ENCODE results near the gene C16orf82.

Gene C16orf82

DNA sequence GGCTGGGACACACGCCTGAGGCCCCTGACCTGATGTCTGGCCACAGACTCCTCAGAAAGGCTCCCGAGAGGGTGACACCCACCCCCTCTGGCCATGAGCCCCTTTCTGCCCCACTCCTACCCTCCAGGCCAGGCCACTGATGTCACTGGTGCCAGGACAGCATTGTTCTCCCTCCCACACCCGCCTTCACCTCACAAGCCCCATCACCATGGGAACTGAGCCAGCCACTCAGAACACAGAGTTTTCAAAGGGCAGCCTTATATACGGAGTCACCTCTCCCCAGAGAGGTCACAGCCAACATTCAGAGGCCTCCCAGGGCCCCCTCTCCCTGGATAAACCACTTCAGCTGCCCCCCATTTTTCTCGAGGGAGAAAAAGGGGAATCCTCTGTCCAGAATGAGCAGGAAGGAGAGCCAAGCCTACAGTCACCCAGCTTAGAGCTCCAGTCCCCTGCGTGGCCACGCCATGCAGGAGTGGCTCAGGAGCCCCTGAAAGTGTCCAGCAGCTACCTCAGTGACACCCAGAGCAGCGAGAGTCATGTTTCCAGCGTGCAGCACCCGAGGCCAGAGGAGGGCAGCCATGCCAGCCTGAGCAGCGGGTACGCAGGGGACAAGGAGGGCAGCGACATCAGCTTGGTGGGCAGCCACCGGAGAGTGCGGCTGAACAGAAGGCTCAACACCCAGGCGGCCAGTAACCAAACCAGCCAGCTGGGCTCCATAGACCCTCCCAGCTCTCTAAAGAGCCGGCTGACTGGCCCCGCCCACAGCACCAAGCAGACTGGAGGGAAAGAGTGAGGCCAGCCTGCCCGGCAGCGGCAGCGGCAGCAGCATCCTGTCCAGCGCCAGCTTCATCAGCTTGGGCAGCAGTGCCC, at the start of gene C16orf82:
Gene C16orf82 (plus strand): TSS at position 260 of the 870 bp plus-strand sequence.
- no peak for DNase-seq

DNA sequence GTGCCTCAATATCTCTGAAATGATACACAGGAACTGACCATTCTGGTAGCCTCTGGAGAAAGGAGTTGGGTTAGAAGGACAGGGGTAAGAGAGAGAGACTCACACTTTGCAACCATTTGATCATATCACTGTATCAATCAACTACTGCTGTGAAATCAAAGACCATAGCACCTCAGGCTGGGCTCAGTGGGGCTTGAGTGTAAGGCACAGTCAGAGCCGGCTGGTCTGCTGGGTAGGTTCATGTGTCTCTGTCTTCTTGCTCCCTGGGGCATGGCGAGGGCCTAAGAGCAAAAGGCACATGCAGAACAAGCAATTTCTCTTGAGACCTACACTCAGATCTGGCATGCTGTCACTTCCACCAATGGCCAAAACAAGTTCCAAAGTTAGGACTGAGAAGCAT, 46.7 kb upstream of the C16orf82 start:
- DNase-seq: no peak

DNA sequence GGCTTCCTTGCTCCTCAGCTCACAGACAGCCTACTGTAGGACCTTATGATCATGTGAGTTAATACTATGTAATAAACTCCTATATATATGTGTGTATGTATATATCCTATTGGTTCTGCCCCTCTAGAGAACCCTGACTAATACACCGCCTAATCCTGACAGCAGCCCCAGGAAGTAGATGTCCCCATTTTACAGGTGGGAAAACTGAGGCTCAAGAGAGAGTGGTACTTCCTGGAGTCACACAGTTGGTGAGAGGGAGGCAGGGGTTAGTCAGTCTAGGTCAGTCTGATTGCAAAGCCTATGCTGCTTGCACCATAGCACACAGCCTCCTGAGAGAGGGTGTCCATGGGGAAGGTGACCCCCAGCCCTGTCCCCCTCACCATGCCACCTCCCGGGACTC, 42.7 kb upstream of the C16orf82 start:
- DNase-seq: no peak

DNA sequence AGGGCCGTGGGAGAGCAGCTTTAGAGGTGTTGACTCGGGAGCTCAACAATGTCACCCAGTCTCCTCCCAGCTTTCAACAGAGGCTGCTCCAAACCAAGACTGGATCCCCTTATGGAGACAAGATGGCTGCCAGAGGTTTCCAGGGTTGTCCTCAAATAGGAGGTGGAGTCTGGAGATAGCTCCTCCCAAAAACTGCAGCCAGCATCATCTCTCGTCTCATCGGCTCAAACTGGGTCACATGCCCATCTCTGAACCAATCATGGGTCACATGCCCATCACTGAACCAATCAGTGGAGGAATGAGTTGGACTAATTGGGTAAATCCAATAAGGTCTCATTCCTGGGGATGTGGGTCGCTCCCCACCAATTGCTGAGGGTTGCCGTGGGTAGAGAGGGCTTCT, 41.1 kb upstream of the C16orf82 start:
- no peak for DNase-seq

DNA sequence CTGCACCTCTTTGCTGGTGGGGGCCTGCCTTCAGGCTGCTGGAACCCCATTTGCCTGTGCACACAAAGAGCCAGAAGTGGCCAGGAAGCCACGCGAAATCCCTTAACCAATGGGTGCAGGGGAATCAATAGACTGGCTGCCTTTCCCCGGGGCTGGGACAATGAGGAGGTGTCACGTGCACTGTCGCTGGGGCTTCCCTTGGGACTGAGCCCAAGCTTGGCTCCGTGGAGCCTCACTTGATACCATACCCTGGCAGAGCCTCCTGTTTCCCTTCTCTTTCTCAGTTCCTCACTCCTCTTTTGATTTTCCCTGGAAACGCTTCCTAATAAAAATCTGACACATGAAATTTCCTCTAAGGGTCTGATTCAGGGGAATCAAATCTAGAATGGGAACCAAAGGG, 38.8 kb upstream of the C16orf82 start:
- no peak for DNase-seq

DNA sequence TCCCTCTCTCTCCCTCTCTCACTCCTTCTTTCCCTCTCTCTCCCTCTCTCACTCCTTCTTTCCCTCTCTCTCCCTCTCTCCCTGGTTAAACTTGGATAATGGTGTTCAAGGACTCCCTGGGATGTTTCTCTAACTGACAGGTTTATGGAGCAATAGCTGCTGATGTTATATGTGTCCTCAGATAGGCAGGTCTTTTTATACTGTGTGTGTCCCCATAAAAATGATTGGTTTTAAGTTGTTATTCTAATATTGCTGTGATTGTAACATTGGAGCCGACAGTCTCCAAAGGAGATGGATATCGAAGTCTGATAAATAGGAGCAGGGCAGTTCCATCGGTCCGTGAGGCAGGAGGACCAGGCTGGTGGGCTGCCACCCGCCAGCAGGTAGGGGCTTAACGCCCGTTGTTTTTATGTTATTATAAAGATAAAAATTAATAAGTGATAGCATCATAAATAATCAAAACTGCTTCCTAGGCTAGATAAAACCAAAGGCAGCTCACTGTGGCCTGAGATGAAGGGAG, 38.1 kb upstream of the C16orf82 start:
- no peak for DNase-seq

DNA sequence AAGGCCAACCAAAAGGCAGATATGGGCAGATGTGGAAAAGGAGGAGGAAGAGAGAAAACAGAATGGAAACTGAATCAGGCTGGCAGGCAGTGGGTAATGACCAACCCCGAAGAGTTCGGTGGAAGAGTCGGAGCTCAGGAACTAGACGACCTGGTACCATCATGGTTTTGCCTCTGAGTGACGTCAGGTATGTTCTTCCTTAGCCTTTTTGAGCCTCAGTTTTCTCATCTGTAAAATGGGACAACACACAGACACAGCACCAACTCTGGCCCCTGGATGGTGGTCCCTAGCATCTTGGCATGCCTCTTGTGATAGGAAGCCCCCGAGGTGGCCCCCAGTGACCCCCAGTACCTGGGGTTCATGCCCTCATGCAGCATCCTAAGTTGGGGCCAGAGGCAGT, 37.2 kb upstream of the C16orf82 start:
- no peak for DNase-seq

DNA sequence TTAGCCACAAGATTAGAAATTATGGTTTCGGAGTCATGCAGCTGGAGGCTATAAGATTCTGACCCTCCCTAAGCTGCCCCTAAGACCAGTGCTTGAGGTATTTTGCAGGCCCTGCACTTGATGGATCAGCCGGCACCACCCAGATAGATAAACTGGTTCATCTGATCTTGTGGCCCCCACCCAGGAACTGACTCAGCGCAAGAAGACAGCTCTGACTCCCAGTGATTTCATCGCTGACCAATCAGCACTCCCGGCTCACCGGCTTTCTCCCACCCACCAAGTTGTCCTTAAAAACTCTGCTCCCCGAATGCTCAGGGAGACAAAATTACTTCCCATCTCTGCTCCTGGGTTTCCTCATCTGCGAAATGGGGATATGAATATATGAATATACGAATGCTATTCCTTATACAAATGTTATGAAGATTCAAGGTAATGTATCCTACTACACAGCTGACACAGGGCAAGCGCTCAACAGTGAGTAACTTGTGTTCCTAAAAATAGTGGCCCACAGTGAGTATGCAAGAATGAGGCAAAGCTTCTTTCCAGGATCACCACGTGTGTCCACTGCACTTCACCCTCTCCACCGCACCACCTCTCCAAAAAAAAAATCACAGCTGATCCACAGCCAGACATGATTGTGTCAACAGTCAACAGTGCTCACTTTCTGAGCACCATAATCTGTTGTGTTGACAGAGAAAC, 33.3 kb upstream of the C16orf82 start:
- no peak for DNase-seq

DNA sequence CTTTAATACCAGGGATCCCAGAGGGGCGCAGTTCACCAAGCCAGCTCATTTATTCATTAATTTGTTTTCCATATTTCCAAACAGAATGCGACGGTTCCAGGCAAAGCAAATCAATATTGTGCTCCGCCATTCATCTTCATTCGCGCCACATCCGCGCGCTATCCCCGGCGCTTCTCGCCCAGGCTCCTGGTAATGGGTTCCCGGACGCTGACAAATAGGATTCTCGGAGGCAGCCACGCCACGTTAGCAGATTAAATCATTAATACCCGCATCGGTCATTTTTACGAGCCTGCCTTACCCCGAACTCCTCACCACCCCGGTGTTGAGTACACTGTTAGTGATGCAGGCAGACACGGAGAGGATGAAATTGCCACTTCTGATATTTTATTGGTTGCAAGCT, 26.0 kb upstream of the C16orf82 start:
- no peak for DNase-seq

DNA sequence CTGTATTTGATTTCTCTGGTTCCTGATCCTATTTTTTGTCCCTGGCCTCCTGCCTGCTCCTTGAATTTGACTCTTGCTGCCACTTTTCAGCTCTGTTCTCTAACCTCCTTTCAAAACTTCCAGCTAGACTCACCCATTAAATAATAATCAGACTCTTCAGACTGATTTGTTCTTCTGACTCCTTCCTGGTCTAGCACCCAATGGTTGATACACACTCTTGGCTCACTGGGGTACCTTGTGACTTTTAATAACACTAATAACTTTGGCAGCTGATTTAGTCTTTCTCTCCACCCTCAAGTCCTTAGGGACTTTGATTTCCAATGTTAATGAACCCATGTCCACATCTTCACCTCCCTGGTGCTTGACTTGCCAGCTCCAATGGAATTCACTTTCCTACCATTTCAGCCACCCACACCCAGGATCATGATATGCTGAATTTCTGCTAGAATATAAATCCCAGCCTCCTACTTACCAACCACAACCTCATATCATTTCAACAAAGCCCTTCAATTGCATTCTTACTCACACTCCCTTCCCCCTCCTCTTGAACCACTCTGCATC, 19.7 kb upstream of the C16orf82 start:
- no peak for DNase-seq

DNA sequence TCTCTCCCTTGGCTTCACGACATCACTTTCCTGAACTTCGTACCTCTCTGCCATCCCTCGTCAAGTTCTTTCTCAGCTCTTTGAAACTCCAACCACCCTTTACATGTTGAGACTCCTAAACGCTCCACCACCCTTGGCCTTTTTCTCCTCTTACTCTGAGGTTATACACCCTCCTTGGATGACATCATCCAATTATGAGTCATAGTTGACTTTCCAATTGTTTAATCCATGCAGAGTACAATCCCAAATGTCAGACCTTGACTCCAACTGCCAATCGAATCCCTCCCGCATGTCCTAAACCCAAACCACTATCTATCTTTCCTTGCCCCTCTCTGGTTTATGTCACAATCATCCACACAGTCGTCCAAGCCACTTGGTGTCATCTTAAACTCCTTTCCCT, 18.4 kb upstream of the C16orf82 start:
- DNase-seq: no peak

DNA sequence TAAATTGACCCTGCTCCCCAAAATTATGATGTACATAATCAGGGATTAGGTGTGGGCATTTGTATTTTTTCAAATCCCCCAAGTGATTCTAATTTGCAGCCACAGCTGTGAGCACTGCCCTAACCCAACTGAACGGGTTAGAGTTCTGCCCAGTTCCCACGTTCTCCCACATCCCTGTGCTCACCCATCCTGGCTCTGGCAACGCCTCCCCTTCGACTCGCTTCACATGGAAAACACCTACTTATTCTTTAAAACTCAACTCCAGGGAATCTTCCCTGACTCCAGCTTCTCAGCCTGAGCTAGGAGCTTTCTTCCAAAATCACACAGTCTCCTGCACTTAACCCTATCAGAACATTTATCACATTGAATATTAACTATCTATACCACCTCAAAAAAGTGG, 17.6 kb upstream of the C16orf82 start:
- DNase-seq: no peak

DNA sequence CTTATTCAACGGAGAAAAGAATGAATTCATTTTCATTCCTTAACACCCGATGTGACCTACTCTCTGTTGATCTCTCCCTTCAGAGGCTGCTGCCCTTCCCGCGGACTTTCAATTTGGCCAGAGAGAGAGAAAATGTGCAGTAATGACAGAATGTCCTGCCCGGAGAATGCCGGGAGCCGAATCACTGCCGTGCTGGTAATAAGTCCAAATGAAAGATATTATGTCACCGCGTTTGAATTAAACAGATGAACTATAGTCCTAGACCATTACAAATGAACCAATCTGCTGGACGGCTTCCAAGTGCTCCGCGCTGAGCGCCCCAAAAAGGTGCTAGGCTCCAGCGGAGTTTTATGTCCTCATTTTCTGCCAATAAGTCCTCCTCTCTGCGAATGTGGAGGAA, 14.7 kb upstream of the C16orf82 start:
- no peak for DNase-seq

DNA sequence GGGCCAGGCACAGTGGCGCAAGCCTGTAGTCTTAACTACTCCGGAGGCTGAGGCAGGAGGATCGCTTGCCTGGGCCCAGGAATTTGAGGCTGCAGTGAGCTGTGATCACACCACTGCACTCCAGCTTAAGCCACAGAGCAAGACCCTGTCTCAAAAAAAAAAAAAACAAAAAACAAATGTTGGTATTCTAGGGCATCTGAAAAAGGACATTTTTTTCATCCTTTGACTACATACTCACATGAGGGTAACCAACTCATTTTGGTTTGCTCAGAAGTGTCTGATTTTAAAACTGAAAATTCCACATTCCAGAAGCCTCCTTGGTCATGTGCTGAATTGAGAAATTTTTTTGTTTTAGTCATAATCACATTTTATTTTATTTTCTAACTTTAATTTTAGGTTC, 12.7 kb upstream of the C16orf82 start:
- no peak for DNase-seq

DNA sequence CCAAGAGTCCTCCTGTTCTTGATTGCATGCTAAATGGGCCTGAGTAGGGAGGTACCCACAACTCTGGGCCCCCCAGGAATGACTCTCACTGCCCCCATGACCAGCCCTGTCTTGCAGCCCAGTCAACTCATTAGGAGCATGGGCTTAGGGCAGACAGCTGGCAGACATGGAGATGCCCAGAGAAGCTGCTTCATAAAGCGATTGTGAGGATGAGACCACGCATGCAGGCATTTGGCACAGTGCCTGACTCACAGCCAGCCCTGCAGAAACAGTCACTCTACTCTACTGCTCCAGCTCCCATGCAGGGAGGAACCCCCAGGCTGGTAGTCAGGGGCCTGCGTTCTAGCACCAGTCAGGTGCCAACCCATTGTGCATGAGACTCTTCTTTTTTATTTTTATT, 8.4 kb upstream of the C16orf82 start:
- DNase-seq: no peak

DNA sequence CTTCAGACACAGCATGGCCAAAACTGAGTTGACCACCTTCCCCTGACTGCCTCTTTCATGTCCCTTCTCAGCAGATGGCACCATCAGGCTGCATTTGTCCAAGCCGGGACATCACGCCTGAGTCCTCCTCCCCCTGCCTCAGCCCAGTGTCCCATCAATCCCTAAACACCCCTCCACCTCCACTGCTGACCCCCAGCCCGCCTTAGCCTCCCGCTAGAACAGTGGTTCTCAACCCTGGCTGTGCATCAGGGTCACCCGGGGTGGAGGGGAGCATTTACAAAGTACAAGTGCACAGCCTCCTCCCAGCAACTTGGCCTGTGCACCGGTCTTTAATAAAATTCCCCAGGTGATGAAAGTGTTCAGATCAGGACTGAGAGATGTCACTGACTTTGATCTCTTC, 4.0 kb downstream of the C16orf82 start:
- DNase-seq: no peak

DNA sequence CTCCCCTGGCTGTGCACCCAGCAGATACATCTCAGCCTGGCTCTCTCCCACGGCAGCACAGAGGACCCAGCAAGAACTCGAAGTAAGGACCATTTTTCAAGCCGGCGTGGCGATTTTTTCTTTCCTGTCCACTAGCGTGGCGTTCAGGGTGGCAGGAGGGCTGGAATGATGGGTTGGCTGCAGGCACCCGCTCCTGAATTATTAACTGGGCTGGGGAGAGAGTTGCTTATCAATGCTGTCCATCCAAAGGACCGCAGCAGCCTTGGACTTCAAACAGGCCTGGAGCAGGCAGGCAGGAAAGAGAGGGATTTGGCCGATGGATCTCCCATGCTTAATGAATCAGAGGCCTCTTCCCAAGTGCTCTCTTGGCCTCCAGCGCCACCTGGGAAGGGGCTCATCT, 7.0 kb downstream of the C16orf82 start:
- DNase-seq: no peak

DNA sequence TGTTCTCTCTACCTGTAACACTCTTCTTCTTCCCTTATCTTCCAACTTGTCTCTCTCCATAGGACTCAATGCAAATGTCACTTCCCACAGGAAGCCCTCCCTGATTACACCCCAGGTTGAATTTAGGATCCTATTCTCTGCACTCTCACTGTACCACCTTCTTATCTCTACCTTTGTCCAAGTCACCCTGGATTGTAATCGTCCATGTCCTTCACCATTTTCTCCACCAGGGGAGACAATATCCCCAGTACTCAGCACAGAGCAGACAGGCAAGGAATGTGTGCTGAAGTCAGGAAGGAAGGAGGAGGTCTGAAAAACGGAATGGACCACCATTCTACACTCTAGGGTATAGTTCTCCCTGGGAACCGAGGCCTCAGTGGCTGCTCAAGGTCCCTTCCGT, 14.2 kb downstream of the C16orf82 start:
- peak; percentile 14 for DNase-seq

DNA sequence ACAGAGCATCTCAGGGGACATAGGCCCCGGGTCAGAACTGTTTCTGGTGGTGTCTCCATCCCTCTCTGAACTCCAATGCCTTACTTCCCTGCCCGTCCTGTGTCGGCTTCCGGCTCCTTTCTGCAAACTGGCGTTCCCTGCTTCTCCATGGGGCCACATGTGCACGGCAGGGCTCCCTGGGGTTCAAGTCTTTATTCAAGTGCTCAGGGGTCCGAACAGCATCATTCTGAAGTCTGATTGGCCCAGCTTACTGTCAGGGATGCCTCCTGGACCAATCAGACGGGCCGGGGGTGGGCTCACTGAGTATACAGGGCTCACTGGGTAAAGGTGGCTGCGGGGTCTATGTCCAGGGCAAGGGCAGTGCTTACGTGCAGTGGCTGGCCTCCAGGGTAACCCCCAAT, 17.1 kb downstream of the C16orf82 start:
- DNase-seq: peak; percentile 44

DNA sequence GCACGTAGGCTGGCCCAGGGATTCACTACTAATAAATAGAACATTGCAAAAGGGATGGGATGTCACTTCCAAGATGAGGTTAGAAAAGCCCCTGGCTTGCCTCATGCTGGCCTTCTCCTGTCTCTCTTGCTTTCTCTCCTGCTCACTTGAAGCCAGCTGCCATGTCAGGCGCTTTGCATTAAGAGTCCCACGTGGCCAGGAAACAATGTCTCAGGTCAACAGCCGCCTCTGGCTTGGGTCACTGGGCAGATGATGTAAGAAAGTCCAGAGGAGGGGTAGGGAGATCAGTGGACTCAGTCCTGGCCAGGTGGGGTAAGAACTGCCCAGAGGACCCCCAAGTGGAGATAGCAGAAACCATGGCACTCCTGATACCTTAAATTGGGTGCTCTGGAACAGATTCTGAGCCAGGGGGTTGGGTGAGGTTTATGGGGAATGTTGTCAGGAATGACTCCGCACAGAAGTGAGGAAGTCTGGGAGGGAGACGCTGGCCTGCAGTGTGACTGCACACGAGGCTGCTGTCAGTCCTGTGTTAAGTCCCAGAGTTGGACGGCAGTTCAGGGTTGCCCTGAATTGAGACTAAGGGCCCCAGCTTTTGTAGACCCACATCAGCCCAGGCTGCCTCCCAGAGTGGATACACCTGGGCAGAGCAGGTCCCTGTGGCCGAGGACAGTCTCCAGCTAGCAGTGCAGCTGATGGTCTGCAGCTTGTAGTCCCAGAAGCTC, 17.7 kb downstream of the C16orf82 start:
- DNase-seq: peak; percentile 41

DNA sequence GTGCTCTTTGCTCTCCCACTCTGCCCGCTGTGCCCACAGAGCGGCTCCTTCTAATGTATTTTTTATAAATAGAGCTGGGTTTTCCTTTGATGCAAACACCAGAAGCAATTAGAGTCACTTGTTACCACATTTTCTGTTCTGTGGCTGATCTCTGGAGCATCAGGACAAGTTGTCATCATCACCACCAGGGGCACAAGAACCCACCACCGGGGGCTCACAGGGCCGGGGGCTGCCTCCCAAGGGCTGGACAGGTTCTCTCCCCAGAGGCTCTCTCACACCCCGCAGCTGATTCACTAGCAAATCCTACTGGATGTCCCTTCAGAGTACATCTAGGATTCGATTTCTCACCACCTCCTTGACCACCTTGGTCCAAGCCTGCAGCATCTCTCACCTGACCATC, 18.5 kb downstream of the C16orf82 start:
- DNase-seq: peak; percentile 27

DNA sequence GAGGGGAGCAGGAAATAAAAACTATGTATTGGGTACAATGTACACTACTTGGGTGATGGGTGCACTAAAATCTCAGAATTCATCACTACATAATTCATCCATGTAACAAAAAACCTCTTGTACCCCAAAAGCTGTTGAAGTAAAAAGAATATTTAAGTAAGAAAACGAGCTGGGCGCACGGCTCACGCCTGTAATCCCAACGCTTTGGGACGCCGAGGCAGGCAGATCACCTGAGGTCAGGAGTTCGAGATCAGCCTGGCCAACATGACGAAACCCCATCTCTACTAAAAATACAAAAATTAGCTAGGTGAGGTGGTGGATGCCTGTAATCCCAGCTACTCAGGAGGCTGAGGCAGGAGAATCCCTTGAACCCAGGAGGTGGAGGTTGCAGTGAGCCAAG, 19.3 kb downstream of the C16orf82 start:
- peak; percentile 0 for DNase-seq

DNA sequence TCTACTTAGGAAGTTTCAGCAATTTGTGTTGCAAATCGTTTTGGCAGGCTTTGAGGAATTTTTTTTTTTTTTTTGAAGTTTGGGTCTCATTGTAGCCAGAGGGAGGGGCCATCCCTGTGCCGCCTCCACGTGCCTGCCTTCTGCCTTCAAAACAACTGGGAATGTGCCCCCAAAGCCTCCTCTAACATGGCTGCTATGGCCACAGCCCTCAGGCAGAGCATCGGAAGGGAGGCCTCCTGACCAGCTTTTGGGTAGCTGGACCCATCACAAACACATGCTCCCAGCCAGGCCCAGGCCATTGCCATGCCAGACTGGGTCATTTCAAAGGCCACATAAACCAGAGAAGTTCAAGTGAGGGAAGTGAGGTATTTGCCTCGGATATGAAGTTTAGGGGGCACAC, 21.5 kb downstream of the C16orf82 start:
- DNase-seq: peak; percentile 6
